GM18861 (cell line): ENCODE measurements around the gene SNCB.

Experiments
- ATAC-seq: cut with Tn5 transposase; IDR thresholded peaks from one replicate; pipeline ENCODE4 v1.9.1; 2021; ENCODE audit not compliant: unreplicated experiment

The SNCB gene

DNA sequence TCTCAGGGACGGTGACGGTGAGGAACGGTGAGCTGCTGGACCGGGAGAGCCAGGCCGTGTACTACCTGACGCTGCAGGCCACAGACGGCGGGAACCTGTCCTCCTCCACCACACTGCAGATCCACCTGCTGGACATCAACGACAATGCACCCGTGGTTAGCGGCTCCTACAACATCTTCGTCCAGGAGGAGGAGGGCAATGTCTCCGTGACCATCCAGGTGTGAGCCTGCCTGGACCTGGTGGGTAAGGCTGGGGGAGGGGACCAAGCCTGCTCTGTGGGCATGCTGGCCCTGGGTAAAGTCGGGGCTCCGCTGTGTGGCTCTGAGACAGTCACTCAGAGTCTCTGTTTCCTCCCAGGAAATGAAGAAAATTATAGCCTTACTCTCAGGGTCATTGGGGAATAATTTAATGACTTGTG, 51.9 kb downstream of the SNCB start:
- no peak for ATAC-seq

DNA sequence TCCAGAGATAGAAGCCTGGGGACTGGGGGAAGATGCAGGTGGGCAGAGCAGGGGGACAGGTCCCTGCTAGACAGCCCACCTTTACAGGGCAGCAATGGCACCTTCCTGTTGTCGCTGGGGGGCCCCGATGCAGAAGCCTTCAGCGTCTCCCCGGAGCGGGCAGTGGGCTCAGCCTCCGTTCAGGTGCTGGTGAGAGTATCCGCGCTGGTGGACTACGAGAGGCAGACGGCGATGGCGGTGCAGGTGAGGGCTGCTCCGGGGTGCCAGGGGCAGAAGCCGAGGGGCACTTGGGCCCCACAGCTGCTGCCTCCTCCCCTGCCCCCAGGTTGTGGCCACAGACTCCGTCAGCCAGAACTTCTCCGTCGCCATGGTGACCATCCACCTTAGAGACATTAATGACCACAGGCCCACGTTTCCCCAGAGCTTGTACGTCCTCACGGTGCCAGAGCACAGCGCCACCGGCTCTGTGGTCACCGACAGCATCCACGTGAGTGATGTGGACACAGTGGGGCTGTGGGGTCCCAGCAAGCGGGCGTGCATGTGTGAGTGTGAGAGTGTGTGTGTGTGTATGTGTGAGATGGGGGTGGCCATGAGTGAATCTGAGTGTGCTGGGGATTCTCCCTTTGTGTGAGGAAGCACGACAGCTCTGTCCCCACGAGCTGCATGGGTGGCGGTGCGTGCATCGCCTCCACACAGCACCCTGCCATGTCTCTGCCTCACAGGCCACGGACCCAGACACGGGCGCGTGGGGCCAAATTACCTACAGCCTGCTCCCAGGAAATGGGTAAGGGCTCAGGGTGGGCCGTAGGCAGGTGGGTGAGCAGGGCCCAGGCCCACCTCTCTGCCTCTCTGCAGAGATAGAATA, 52.8 kb downstream of the SNCB start:
- no peak for ATAC-seq

DNA sequence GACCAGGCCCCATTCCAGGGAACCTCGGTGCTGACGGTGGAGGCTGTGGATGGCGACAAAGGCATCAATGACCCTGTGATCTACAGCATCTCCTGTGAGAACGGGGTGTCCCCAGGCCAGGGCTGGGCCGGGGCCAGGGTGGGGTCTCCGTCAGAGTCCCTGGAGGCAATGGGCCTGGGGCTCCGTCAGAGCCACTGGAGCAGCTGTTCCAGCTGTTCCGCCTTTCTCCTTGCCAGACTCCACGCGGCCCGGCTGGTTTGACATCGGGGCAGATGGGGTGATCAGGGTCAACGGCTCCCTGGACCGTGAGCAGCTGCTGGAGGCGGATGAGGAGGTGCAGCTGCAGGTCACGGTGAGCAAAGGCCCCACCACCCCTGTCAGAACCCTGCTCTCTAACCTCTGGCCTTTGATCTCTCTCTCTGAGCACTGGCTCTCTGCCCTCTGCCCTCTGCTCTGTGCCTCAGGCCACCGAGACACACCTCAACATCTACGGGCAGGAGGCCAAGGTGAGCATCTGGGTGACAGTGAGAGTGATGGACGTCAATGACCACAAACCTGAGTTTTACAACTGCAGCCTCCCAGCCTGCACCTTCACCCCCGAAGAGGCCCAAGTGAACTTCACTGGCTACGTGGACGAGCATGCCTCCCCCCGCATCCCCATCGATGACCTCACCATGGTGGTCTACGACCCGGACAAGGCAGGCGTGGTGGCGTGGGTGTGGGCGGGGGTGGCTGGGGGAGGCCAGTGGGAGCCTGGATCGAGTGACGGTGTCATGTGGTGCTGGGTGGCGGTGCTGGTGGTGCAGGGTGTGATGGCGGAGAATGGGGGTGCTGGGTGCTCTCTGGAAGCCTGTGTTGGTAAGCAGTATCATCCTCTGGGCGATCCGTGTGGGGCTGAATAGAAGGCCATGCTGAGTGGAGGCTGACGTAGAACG, 54.6 kb downstream of the SNCB start:
- ATAC-seq: no peak

DNA sequence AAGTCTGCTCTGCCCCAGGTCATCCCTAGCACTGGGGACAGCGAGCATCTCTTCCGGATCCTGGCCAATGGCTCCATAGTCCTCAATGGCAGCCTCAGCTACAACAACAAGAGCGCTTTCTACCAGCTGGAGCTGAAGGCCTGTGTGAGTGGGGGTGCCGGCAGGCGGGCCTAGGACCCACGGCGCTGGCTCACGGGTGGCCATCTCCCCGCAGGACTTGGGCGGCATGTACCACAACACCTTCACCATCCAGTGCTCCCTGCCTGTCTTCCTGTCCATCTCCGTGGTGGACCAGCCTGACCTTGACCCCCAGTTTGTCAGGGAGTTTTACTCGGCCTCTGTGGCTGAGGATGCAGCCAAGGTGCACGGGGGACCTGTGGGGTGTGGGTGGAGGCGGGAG, 55.3 kb downstream of the SNCB start:
- no peak for ATAC-seq

DNA sequence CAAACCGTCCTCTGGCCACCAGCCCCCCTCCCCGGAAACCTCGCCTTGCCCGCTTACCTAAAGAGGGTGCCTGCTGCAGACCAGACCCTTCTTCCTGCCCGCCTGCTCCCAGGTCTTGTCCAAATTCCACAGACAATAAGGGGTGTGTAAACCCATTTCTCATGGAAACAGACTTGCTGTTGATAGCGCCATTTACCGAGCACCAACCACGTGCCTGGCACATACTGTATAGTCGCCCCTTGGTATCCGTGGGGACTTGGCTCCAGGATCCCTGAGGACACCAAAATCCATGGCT, 56.1 kb downstream of the SNCB start:
- ATAC-seq: no peak

DNA sequence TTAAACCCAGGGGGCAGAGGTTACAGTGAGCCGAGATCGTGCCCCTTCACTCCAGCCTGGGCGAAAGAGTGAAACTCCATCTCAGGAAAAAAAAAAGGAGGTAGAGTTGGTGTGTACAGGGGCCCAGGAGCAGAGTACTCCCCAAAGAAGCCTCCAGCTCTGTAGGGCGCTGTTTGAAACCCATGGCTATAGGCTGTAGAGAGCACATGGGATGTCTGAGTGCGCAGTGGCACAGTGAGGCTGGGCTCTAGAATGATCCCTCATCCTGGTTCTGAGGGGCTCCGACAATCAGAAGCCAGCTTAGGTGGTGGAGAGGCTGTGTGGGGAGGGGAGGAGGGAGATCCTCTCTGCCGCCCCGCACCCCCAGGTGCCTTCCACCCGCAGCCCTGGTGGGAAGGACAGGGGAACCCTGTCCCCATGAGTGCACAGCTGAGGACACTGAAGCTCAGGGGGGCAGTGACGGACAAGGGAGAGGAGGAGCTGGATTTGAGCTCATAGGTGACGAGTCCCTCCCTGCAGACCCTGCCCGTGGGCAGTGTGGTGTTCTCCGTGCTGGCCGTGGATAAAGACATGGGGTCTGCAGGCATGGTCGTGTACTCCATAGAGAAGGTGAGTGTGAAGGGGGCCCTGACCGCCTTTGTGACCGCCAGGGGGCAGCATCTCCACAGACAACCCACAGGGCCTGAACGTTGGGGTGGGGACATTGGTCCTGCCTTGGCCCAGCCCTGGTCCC, 56.6 kb downstream of the SNCB start:
- no peak for ATAC-seq
